NOMO-1 treated with DMSO at 0.1 percent for 48 hours (cell line): ENCODE data around the gene TH.
"Not testable (repeated sequence)": the region's sequence is repeated elsewhere in the genome, so short reads cannot be mapped to it uniquely, and the experiment has no call there.

Source experiments
- DNase-seq: peaks from one replicate; lab custom pipeline; 2025; ENCODE audit not compliant: unreplicated experiment; lab: John Stamatoyannopoulos, UW

Gene TH

DNA sequence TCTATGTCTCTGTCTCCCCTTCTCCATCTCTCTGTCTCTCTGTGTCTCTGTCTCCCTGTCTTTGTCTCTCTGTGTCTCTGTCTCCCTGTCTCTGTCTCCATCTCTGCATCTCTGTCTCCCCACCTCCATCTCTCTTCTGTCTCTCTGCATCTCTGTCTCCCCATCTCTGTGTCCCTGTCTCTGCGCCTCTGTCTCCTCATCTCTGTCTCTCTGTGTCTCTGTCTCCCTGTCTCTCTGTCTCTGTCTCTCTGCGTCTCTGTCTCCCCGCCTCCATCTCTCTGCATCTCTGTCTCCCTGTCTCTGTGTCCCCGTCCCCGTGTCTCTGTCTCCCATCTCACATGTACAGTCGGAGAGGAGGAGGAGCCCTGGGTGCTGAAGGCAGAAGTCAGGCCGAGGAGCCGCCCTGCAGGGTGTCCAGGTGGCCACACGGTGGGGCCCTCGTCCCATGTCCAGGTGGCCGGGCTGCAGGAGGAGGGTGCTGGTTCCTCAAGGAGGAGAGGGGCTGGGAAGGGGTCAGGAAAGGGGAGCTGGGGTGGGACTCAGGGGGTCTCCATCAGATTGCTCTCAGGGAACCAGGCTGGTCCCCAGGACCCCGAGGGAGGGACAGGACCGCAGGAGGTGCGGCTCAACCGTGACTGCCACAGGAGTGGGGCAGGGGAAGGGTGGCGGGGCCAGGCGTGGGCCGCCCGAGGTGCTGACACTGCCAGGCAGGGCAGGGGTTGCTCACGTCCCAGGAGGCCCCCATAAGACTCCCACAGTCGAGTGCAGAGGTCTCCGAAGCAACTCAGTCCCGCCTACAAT lies 25.6 kb upstream of the TH start:
- peak; percentile 70 for DNase-seq

DNA sequence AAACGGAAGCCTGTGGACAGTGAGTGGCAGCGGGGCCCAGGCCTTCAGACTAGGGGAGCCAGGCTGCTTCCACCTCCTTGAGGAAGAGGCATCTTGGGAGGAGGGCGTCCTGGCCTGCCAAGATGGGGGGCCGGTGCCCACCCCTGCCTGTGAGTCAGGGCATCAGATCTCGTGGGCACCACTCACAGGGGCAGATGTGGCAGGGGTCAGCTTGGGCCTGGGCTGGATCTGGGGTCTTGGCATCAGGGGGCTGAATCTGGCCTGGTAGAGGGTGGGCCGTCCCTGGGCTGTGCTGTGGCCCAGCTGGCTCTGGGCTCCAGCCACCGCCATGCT lies 24.1 kb upstream of the TH start:
- no peak for DNase-seq

DNA sequence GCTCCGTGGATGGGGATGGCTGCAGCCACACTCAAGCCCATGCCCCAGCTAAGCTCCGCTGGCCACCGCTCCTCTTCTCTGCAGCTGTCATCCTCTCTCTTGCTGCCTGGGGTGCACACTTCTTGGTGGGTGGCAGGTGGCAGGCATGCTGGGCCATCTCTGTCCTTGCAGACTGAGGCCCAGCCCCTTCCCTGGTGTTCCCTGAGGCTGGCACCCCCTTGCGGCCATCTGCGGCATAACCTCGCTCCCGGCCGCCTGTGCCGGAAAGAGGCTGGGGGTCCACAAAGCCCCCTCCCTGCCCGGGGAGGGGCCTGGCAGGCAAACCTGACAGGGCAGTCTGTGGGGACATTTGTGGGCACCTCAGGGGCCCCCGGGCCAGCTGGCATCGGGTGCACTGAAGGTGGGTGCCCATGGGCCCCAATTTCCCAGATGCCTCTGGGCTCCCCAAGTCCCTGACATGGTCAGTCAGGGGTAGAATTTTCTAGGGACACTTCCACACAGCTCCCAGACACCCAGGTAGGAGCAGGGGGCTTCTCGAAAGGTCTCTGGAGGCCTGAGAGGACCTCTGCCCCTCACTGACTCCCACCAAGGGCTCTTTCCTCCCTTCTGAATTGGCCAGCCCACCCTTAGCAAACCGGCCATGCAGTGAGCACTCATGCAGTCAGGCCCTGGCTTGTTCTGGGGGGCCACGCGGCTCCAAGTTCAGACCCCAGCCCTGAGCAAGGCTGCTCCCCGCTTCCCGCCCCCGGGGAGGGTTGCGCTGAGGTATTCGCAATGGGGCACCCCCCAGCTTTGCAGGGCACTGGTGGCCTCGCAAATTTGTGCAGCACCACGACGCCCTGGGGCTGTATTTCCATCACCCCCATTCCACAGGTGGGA lies 23.5 kb upstream of the TH start:
- DNase-seq: peak; percentile 38

DNA sequence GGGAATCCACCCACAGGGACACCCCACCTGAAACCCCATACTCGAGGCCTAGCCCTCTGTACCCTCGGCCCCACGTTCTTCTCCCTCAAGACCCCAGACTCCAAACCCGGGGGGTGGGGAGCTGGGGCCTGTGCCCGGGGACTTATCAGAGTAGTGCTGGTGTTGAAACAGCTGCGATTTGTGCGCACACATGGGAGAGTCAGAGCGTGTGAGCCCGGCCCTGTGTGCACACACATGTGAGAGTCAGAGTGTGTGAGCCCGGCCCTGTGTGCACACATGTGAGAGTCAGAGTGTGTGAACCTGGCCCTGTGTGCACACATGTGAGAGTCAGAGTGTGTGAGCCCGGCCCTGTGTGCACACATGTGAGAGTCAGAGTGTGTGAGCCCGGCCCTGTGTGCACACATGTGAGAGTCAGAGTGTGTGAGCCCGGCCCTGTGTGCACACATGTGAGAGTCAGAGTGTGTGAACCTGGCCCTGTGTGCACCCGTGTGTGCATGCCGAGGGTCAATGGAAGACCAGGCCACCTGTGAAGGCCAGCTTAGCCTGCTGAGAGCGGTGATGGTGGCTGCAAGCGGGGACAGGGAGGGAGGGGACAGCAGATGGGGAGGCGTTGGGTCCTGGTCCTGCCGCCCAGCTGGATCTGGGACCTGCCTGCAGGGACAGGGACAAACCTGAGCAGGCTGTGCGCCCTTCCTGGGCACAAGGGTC lies 22.4 kb upstream of the TH start:
- not testable (repeated sequence) for DNase-seq

DNA sequence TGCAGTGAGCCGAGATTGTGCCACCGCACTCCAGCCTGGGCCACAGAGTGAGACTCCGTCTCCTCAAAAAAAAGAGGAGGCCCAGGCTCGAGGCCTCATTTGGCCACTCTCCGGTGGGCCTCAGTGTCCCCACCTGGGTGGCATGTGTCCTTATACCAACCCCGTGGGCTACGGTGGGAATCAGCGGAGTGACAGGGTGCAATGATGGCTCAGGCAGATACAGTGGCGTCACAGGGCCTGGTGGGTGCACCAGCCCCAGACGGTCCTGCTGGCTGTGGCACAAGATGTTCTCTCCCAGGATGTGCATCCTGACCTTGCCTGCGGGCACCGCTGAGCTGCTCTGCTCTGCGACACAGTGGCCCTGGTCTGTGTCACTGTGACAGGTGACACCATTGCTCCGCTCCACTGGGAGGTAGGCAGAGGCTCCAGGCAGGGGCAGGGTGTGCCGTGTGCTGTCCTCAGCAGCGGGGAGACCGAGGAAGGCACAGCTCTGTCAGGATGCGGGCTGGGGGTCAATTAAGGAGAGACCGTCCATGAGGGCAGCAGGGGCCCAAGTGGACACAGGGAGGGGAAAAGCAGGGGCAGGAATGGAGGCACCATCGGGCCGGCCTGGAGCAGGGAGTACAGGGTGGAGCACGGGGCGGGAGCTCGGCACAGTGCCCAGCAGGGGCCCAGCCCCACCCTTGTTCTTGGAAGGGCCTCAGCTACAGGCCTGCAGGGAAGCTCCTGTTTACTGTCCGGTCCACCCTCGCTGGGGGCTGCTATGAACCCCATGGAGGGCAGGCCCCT lies 21.7 kb upstream of the TH start:
- no peak for DNase-seq

DNA sequence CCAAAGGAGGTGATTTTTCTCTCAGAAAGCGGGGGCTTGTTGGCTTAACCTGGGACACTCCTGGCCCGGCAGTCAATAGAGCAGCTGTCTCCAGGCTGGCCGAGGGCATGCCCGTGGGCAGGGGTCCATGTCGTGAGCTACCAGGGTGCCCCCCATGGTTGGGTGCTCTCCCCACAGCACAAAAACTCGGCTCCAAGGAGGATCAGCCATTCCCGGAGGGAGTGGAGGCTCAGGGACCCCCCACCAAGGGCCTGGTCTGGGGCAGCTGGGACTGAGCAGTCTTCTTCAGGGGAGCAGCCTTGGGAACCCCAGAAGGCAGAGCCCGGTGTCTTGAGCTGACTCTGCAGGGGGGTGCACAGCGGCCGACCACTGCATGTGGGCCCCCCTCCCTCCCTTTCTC lies 20.8 kb upstream of the TH start:
- DNase-seq: no peak

DNA sequence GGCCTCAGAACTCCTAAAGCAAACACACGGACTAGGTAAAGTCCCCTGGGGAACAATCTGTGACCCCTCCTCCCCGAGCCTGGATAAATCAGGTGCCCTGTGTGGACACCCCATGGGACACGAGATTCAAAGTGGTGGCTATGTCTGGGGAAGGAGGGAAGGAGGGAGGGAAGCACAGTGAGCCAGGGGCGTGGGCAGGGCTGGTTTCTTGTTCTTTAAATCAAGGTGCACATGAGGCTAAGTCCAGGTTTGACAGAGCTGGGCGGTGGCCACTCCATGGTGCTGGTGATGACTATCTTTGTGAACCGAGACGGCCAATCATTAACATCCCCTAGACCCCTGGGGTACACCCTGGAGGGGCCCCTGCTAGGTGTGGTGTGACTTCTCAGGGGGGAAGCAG lies 20.3 kb upstream of the TH start:
- no peak for DNase-seq

DNA sequence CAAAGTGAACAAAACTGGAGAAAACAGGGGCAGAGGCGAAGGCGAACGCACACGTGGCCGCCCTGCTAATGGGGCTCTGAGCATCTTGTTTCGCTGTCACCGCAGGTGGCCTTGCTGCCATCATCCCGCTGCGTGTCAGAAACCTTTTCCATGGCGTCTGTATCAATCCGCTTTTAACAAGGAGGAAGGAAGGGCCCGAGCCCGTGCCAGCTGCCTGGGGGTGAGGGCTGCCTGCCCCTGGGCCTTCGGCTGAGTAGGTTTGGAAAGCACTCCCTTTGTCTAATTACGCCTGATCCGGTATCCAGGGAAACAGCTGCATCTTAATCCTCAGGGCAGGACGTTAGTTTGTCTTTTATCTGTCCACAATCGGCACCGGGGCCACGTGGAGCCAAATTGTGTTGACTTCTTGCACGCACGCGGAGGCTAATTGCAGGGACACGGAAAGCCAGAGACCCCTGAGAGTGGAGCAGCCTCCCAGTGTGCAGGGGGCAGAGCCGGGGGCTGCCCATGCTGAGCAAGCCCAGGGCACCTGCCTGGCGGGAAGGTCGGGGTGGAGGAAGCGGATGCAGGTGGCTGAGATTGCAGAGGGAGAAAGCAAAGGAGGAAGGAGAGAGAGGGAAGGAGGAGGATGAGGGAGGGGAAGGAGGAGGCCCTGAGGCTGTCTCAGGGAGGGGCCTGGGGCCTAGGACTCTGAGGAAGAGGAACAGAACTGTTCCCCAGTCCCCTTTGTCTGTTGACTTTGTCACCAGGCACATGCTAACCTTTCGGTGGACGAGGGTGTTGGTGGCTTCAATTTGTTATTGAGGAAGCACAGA lies 19.2 kb upstream of the TH start:
- DNase-seq: peak; percentile 71

DNA sequence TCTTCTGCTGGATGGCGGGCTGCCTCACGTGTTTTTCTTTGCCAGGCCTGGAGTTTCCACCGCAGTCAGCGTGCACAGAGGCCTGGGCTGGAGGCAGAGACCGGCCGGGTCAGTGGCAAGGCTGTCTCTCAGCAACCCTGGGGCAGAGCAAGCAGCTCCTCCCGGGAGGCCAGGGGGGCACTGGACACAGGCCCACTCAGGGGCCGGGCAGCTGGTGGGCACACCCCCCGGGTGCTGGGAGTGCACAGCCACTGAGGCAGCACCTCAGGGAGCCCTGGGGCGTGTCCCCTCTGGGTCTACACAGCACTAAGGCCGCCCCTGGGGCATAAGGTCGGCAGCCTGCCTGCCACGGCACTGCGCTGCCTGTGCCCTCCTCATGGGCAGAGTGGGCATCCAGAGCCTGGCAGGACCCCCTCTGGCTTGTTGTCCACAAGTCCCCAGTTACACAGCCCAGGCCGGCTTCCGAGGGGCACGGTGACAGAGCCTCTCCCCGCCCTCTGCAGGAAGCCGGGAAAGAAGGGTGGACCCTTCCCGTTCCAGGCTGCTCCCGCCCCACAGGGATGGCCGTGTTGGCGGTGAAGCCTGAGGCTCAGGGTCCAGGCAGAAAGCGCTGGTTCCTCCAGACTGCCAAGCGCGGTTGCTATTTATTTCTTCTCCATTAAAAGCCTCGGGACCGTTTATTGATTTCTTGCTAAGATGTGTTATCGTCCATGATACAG lies 18.5 kb upstream of the TH start:
- DNase-seq: no peak

DNA sequence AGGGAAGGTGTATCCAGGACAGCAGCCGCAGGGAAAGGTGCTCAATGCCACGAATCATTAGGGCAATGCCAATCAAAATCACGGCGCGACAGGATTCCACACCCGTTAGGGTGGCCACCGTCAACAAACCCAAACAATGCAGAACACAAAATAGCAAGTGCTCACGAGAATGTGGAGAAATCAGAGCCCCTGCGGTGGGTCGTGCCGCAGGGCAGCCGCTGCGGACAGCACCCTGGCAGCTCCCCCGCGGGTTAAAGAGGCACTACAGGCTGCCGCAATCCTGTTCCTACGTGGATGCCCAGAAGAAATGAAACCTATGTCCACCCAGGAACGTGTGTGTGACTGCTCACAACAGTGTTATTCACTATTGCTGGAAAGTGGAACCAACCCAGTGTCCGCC lies 17.1 kb upstream of the TH start:
- no peak for DNase-seq

DNA sequence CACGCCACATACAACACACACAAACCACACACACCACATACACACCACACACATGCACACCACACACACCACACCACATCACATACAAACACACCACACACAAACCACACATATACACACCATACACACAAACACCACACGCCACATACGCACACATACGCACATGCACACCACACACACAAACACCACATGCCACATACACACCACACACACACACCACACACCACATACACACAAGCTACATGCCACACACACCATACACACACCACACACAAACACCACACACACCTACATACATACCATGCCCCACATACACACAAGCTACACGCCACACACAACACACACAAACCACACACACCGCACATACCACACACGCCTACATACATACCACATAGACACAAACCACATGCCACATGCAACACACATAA lies 15.7 kb upstream of the TH start:
- DNase-seq: no peak

DNA sequence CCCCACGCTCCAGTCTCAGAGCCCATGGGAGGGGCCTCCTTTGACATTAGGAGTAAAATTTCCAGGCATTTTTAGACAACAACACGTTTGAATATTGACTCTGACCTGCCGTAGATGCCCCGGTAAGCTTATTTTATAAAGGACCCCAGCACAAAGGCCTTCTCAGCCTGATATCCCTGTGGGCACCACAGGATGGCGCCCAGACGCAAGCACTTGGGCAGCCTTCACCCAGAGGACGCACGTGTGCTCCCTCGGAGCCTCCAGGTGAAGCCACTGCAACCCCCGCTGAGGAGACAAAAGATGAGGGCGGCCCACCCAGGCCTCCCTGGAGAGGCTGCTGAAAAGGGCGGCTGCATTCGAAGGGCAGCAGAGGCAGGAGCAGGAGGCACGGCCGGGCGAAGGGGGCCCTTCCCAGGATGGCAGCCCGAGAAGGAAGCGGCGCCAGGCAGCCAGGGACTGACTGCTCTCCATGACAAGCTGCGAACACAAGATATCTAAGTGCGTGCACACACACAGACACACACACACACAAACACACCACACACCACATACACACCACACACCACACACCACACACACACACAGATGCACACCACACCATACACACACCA lies 15.2 kb upstream of the TH start:
- DNase-seq: peak; percentile 64

DNA sequence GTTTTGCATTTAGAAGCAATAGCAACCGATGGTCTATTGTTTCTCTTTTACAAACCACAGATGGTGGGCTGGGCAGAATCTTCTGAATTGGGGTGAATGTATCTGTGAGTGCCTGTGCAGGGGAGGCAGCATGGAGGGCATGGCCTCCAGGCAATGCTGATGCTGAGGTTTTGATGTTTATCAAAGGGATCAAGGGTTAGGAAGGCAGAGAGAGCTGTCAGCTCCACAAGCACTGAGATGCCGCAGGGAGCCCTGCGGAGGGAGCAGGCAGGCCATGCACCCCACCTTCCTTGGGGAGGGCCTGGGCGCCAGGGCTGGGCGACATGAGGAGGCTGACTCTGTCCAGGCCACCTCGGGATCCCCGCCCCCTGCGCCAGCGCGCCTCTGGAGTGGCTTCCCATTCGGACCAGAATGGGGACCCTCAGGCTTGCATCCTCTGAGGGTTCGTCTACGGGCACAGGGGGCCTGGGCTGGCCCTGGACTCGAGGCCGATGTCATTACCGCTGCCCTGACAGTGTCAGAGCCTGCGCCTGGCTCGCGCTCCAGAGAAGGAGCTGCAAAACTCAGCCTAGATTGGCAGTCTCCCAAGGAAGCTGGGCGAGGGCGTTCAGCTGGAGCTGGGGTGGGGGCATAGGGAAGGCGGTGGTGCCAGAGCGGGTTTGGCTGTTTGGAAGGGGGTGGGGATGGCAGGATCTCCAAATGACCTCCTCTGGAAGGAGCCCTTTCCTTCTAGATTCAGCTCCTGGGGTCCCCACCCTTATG lies 13.9 kb upstream of the TH start:
- no peak for DNase-seq

DNA sequence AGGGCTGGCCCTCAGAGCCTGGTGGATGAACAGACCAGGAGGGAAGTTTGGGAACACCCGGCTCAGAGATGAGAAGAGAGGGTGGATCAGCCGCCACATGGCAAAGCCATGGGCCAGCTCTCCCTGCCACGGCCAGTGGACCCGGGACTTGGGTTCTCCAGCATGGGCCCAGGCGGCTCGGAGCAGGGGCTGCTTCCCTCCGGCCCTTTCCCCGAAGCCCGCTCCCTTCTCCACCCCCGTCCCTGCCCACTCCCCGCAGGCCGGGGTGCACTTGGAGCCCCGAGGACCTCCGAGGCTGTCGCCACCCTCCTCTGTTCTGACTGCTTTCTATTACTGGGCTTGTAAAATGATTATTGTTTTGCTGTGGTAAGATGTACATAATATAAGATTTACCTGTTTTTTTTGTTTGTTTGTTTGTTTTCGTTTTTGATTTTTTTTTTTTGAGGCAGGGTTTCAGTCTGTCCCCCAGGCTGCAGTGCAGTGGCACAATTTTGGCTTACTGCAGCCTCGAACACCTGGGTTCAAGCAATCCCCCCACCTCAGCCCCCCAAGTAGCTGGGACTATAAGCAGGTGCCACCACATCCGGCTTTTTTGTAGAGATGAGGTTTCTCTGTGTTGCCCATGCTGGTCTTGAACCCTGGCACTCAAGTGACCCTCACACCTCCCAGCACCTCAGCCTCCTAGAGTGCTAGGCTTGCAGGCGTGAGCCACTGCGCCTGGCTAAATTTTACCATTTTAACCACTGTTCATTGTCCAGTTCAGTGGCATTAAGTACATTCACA lies 11.3 kb upstream of the TH start:
- DNase-seq: no peak

DNA sequence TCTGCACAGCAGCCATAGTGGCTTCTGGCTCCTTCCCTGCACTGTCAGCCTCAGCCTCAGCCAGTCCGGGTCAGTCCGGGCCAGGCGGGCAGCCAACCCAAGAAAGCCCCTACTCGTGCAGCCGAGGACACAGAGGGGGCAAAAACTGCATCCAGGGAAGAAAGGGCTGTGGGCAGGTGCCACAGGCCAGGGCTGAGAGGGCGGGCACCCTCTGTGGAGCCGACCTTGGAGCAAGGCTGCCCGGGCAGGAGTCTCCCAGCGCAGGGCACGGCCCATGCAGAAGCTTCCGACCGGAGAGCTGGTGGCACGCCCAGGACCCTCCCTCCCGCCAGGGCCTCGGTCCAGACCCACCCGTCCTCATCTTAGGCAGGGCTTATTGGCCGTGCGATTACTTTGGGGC lies 10.5 kb upstream of the TH start:
- DNase-seq: no peak

DNA sequence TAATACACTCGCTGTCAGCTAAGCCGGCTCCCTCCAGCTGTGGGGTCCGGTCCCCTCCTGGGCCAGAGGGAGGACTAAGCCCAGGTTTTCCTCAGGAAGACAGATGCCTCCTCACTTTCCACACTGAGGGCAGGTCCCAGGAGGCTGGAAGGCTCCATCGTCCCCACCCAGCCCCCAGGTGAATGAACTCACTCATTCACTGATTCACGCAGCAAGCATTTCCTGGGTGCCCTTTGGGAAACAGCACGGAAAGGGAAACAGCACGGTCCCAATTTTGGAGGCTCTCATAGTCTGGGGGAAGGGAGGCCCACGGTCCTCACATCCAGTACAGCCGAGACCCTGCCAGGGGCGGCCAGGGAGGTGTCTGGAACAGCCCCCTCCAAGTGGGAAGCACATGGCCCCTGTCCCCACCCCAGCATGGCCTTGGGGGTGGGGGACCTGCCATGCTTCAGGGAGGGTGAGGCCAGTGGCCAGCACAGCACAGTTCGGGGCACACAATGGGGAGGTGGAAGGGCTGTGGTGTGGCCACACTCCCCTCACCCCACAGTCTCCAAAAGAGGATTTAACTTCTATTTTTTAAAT lies 9.3 kb upstream of the TH start:
- DNase-seq: no peak

DNA sequence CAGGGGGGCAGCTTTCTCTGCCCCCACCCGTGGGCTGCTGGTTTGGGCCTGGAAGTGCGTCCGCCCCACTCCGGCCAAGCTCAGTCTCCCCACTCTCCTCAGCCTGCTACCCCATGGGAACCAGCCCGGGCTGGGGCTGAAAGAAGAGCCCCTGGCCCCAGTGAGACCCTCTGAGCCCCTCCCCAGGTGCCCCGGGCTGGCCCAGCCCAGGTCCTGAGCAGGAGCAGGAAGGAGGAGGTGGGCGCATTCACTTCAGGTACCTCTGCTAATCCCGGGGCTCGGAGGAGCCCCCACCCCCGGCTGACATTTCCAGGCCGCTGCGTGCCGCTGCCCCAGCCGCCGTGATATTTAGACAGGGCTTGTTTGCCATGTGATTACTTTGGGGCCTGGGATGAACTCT lies 8.7 kb upstream of the TH start:
- no peak for DNase-seq
